SK-N-SH (cell line): ENCODE data around the gene ITFG1.

Experiments used
- CTCF ChIP-seq: fragments of 200-600 bp; sonication (generic); IDR thresholded peaks from 2 replicates; pipeline ENCODE4 v1.6.1; 2017; ENCODE audit warnings: antibody characterized with exemption, mild to moderate bottlenecking, moderate library complexity
- EP300 ChIP-seq, 2 experiments: IDR thresholded peaks; 2 replicates each; pipeline versions ENCODE4 v1.4.0 to v1.6.1; 2012; ENCODE audit warnings: borderline replicate concordance in 1 of 2, low read depth in 1 of 2, low read length in 1 of 2
- NRF1 ChIP-seq: IDR thresholded peaks from 2 replicates; pipeline ENCODE4 v1.6.1; 2012; ENCODE audit warnings: low read depth, mild to moderate bottlenecking, low read length
- POLR2AphosphoS5 ChIP-seq: IDR thresholded peaks from 2 replicates; pipeline ENCODE4 v1.6.1; 2012; ENCODE audit warnings: low read depth, low read length
- REST ChIP-seq: IDR thresholded peaks from 2 replicates; pipeline ENCODE4 v1.6.1; 2012; ENCODE audit warnings: mild to moderate bottlenecking, low read depth, low read length, moderate library complexity
- ZBTB33 ChIP-seq: IDR thresholded peaks from 2 replicates; pipeline ENCODE4 v1.4.0; 2012; ENCODE audit warnings: low read depth, borderline replicate concordance

GRCh38 chr16:47470810-47471209 is 9.9 kb upstream of the ITFG1 start:
- TF ChIP-seq EP300 (IDR thresholded peaks at IDR 0.05; ENCODE audit: borderline replicate concordance in 1 of 2, low read depth in 1 of 2, low read length in 1 of 2) (no peak), REST (no peak), CTCF (no peak), POLR2AphosphoS5 (no peak), ZBTB33 (no peak), NRF1 (no peak)
